Kidney epithelial cell (primary cell): Measurements from ENCODE around the gene COL5A3. TPM values are rescaled to one million over a fixed set of nuclear protein-coding genes. Genes with fewer than 3 reads are reported as not detected.

Experiments
- DNase-seq: peaks from one replicate; pipeline ENCODE4 v3.0.0-alpha.2; 2010; ENCODE audit warnings: low read depth
- H3K27me3 ChIP-seq: 2 replicates; pipeline ENCODE4 v1.6.0; 2011; ENCODE audit warnings: low read length; ENCODE audit not compliant: control insufficient read depth, insufficient read depth
- H3K36me3 ChIP-seq: 2 replicates; pipeline ENCODE4 v1.5.1; 2011; ENCODE audit warnings: low read length; ENCODE audit not compliant: control insufficient read depth, insufficient read depth
- H3K4me3 ChIP-seq: 2 replicates; pipeline ENCODE4 v1.5.1; 2011; ENCODE audit warnings: low read depth, mild to moderate bottlenecking, control low read depth, low read length
- CTCF ChIP-seq: IDR thresholded peaks from 2 replicates; pipeline ENCODE4 v1.5.1; 2011; ENCODE audit warnings: mild to moderate bottlenecking, moderate library complexity, low read length, control low read depth, inconsistent platforms; ENCODE audit not compliant: insufficient read depth, poor library complexity, severe bottlenecking
- total RNA-seq: library from RNA; depleted of rRNA; stranded (reverse); fragments of >200 nt; gene quantifications from 2 replicates; pipeline ENCODE4 v1.2.3, GENCODE V29; 2015

Gene COL5A3
- total RNA-seq, 1 donor from 2014 or later: 0.79 TPM

- Histone ChIP-seq H3K36me3 (no peaks in the 10 kb centered on the region), H3K4me3 (no peak overlapping the region), H3K27me3 (peaks cover 28% of the 10 kb centered on the region)
- DNase-seq: no peak
- TF ChIP-seq CTCF: no peak
Observed at GRCh38 chr19:10010939-10011338, 635 bp upstream of the COL5A3 start.

DNA sequence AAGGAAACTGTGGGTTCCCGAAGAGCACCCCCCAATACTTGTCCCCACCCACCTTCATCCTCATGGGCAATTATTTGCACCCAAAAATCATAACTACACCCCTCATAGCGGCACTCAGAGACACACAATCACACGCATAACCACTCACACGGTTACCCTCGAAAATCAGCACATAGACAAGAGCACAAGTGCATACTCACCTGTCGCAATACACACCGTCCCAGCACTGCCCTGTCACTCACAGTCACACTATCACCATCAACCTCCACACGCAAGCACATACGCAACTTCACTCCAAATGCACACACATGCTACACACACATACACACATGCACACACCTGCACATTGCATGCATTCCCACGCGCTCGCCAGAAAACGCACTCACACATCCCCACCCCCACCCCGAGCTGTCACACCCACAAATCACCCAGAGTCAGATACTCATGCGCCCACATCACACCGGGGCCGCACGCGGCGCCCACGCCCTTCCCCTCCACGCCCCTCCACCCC is 535 bp downstream of the COL5A3 start:
- Histone ChIP-seq H3K4me3 (no peak overlapping the region), H3K27me3 (peaks cover 28% of the 10 kb centered on the region), H3K36me3 (no peaks in the 10 kb centered on the region)
- DNase-seq: no peak
- no peak for TF ChIP-seq CTCF

DNA sequence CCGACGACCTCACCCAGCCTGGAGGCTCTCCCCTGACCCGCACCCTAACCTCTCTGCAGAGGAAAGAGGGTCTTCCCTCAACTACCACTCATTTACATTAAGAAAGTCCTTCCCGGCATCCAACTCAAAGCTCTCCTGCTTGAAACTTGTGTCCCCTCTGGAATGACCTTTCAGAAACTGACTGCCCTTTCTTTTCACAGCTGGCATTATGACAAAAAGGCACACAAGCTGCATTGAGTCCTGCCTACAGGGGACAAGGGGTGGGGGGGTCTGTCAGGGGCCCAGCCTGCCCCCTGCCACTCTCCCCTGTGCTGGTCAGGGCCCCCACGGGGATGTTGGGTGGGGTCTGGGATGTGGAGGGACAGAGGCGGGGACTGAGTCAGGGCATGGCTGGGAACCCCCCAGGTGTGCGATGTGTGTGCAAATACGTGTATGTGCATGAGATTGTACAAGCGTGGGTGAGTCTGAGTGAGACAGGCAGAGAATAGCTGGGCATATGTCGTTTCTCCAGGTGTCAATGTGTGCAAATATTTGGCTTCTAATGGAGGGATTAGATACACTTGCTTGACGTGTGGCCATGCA is 2.0 kb downstream of the COL5A3 start:
- H3K27me3 ChIP-seq: peaks cover 26% of the 10 kb centered on the region
- H3K4me3 ChIP-seq: no peak overlapping the region
- TF ChIP-seq CTCF: no peak
- no peaks in the 10 kb centered on the region for H3K36me3 ChIP-seq
- no peak for DNase-seq

GRCh38 chr19:10007371-10008183 is 2.7 kb downstream of the COL5A3 start:
- DNase-seq: no peak
- H3K36me3 ChIP-seq: no peaks in the 10 kb centered on the region
- H3K4me3 ChIP-seq: no peak overlapping the region
- TF ChIP-seq CTCF: no peak
- H3K27me3 ChIP-seq: peaks cover 26% of the 10 kb centered on the region

DNA sequence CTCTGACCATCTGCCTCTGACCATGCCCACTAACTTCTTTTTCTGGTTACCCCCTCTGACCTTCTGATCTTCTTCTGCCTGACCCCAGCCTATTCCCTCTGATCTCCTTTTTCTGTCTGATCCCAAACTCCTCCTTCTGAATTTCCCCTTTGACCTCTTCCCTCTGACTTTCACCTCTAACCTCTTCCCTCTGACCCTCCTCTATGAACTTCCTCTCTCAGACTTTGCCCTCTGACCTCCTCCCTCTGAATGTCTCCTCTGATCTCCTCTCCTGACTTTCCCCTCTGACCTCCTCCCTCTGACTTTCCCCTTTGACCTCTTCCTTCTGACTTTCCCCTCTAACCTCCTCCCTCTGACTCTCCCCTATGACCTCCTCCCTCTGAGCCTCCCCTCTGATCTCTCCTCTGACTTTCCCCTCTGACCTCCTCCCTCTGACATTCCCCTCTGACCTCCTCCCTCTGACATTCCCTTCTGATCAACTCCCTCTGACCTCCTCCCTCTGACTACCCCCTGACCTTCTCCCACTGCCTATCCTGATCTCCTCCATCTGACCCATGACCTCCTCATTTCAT is 3.5 kb downstream of the COL5A3 start:
- DNase-seq: no peak
- Histone ChIP-seq H3K36me3 (no peaks in the 10 kb centered on the region), H3K4me3 (no peak overlapping the region), H3K27me3 (peaks cover 23% of the 10 kb centered on the region)
- no peak for TF ChIP-seq CTCF

DNA sequence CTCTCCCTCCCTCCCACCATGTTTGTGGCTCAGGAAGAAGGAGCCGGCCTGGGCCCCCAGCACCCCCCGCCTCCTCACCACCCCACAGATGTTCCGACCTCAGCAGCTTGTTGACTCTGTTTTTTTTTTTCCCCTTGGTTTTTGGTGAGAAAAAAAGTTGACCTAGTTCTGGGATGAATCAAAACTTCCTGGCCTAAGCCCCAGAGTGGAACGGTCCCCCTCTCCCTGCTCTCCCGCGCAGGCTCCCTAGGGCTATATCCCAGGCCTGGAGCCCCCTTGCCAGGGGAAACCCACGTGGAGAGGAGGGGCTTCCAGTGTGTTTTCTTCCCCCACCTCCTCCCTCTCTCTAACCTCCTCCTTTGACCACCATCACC is 4.0 kb downstream of the COL5A3 start:
- no peaks in the 10 kb centered on the region for H3K36me3 ChIP-seq
- no peak overlapping the region for H3K4me3 ChIP-seq
- no peak for DNase-seq
- no peak for TF ChIP-seq CTCF
- peaks cover 22% of the 10 kb centered on the region for H3K27me3 ChIP-seq
